Measurements from ENCODE around the gene PPP1R13B. TPM values are rescaled to one million over a fixed set of nuclear protein-coding genes. Genes with fewer than 3 reads are reported as not detected.

PPP1R13B gene
- total and polyA plus RNA-seq, 2 donors from 2014 or later = 15.1 to 69.4 TPM

GRCh38 chr14:103828315-103828967, 18.9 kb downstream of the PPP1R13B start:
- no peaks in the 10 kb centered on the region for H3K9me3 ChIP-seq (ENCODE audit: control insufficient read depth in 2 of 3, insufficient read depth in 1 of 3, low read length in 3 of 3)
- TF ChIP-seq CTCF (IDR thresholded peaks at IDR 0.05; ENCODE audit: borderline replicate concordance, extremely low read depth, insufficient read depth) = no peak
- no peaks in the 10 kb centered on the region for H3K27me3 ChIP-seq (ENCODE audit: control insufficient read depth, insufficient read depth, low read length)
- intact Hi-C loops (cut with DNase I) = no loop called here
- no peak overlapping the region for H3K9ac ChIP-seq (ENCODE audit: low read length in 3 of 3)
- FAIRE-seq (no peak), DNase-seq (peak in 1 of 5 donors; percentile 15)
- H3K27ac ChIP-seq (ENCODE audit: low read depth in 2 of 2, low read length in 2 of 2) = peak overlapping the region in 1 of 2 donors; percentile 28
- no peak overlapping the region for H3K4me3 ChIP-seq (ENCODE audit: low read length in 3 of 3)
- H3K36me3 ChIP-seq (ENCODE audit: control insufficient read depth in 2 of 3, insufficient read depth in 3 of 3, low read length in 3 of 3) = no peaks in the 10 kb centered on the region
- peaks cover 3 to 7% (median 5%) of the 10 kb centered on the region in 3 donors for H3K4me1 ChIP-seq (ENCODE audit: control insufficient read depth in 2 of 3, insufficient read depth in 2 of 3, low read depth in 1 of 3, low read length in 3 of 3)

DNA sequence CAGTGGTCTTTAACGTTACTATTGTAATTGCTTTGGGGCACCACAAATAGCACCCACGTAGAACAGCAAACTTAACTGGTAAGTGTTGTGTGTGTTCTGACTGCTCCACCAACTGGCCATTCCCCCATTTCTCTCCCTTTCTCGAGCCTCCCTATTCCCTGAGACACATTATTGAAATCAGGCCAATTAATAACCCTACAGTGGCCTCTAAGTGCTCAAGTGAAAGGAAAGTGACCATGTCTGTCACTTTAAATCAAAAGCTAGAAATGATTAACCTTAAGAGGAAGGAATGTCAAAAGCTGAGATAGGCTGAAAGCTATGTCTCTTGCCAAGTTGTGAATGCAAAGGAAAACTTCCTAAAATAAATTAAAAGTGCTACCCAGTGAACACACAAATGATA, 22.3 kb downstream of the PPP1R13B start:
- FAIRE-seq = no peak
- Histone ChIP-seq H3K27ac (ENCODE audit: low read depth in 2 of 2, low read length in 2 of 2) (no peak overlapping the region), H3K4me3 (ENCODE audit: low read length in 3 of 3) (no peak overlapping the region), H3K4me1 (ENCODE audit: control insufficient read depth in 2 of 3, insufficient read depth in 2 of 3, low read depth in 1 of 3, low read length in 3 of 3) (peaks cover 3 to 7% (median 5%) of the 10 kb centered on the region in 3 donors), H3K27me3 (ENCODE audit: control insufficient read depth, insufficient read depth, low read length) (no peaks in the 10 kb centered on the region), H3K36me3 (ENCODE audit: control insufficient read depth in 2 of 3, insufficient read depth in 3 of 3, low read length in 3 of 3) (no peaks in the 10 kb centered on the region), H3K9me3 (ENCODE audit: control insufficient read depth in 2 of 3, insufficient read depth in 1 of 3, low read length in 3 of 3) (no peaks in the 10 kb centered on the region), H3K9ac (ENCODE audit: low read length in 3 of 3) (no peak overlapping the region)
- no peak for TF ChIP-seq CTCF (IDR thresholded peaks at IDR 0.05; ENCODE audit: borderline replicate concordance, extremely low read depth, insufficient read depth)
- peak in 2 of 5 donors; percentile 65 to 71 for DNase-seq
- intact Hi-C loops (cut with DNase I) = no loop called here

DNA sequence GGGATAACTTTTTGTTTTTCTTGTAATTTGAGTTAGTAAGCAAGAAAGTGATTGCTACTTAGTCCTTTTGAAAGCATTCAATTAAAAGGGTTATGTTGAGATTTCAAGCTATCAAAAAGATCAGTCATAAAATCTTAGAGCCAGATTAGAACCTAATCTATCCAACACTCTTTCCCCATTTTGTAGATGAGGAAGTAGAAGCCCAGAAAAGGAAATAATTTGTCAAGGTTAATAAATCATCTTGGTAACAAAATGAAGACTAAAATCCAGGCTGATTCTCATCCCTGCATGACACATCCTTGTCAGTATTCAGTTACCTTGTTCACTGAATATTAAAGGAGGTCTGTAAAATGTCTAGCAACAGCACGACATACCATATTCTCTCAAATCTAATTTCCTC, 26.5 kb downstream of the PPP1R13B start:
- no peak overlapping the region for H3K27ac ChIP-seq (ENCODE audit: low read depth in 2 of 2, low read length in 2 of 2)
- H3K9ac ChIP-seq (ENCODE audit: low read length in 3 of 3) = no peak overlapping the region
- H3K27me3 ChIP-seq (ENCODE audit: control insufficient read depth, insufficient read depth, low read length) = no peaks in the 10 kb centered on the region
- H3K9me3 ChIP-seq (ENCODE audit: control insufficient read depth in 2 of 3, insufficient read depth in 1 of 3, low read length in 3 of 3) = no peaks in the 10 kb centered on the region
- no peak overlapping the region for H3K4me3 ChIP-seq (ENCODE audit: low read length in 3 of 3)
- FAIRE-seq (no peak), DNase-seq (no peak)
- no peaks in the 10 kb centered on the region for H3K36me3 ChIP-seq (ENCODE audit: control insufficient read depth in 2 of 3, insufficient read depth in 3 of 3, low read length in 3 of 3)
- peaks cover 5 to 10% (median 6%) of the 10 kb centered on the region in 3 donors for H3K4me1 ChIP-seq (ENCODE audit: control insufficient read depth in 2 of 3, insufficient read depth in 2 of 3, low read depth in 1 of 3, low read length in 3 of 3)
- no peak for TF ChIP-seq CTCF (IDR thresholded peaks at IDR 0.05; ENCODE audit: borderline replicate concordance, extremely low read depth, insufficient read depth)
- intact Hi-C loops (cut with DNase I) = no loop called here
